ENCODE results near the gene DEDD.
"Not testable (repeated sequence)": the region's sequence is repeated elsewhere in the genome, so short reads cannot be mapped to it uniquely, and the experiment has no call there.

Gene DEDD

DNA sequence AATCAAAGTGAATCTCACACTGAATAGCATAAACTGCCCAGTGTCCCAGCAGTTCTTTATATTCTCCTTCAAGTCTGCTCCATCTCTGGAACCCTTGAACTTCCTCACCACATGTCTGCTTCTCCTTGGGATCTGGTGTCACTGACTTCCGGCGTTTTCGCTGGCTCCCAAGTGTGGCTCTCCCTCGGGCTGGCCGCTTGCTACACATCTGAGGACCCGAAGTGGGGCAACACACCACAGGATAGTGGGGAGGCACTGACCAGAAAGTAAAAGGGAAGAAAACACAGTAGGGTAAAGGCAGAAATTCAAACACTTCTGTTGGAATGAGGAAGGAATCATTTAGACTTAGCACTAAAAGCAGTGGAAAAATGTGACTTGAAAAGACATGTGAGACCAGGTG is 9.5 kb downstream of the DEDD start:
- no peak for DNase-seq (ENCODE audit: low read depth)

DNA sequence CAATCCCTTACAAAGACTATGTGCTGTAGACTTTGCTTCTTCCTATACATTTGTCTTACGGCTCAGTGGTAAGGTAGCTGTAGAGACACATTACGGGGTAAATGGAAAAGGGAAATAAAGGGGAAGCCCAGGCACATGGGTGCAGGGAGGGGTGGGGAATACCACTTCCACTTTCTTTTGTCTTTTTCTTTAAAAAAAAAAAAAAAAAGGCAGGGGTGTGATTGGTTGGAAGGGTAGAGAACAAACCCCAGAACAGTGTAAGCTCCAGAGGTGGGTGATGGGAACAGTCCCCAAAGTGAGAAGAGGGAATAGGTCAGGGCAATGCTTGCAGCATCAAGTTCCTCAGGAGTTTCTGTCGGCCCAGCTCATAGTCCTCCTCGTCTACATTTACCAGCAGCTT is 10.6 kb downstream of the DEDD start:
- DNase-seq (ENCODE audit: low read depth), result no peak

DNA sequence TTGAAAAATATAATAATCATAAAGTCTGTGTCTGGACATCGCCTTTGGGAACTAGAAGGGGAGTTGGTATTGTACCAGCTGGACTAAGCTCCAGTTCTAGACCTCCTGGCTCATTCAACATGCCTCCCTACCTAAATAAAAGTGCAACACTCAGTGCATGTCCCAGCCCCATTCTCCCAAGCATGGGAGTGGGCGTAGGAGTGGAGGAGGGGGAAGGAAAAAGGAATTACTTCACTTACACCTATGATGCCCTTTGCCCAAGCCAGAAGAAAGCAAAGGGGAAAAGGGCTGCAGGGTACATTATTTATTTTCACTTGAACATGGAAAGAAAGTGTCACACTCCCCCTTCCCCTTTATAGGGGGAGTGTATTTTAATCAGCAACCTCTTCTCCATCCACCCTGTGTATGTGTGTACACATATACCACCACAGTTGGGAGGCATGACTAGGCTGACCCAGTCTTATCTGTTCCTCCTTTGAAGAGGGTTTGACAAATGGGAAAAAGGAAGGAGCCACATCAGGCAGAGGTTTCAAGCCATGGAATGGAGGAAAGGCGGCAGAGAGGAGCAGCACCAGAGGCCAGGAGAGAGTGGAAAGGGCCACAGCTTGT is 11.3 kb downstream of the DEDD start:
- DNase-seq (ENCODE audit: low read depth), result no peak

GRCh38 chr1:161119092-161119903 is 13.2 kb downstream of the DEDD start:
- DNase-seq (ENCODE audit: low read depth), result no peak

DNA sequence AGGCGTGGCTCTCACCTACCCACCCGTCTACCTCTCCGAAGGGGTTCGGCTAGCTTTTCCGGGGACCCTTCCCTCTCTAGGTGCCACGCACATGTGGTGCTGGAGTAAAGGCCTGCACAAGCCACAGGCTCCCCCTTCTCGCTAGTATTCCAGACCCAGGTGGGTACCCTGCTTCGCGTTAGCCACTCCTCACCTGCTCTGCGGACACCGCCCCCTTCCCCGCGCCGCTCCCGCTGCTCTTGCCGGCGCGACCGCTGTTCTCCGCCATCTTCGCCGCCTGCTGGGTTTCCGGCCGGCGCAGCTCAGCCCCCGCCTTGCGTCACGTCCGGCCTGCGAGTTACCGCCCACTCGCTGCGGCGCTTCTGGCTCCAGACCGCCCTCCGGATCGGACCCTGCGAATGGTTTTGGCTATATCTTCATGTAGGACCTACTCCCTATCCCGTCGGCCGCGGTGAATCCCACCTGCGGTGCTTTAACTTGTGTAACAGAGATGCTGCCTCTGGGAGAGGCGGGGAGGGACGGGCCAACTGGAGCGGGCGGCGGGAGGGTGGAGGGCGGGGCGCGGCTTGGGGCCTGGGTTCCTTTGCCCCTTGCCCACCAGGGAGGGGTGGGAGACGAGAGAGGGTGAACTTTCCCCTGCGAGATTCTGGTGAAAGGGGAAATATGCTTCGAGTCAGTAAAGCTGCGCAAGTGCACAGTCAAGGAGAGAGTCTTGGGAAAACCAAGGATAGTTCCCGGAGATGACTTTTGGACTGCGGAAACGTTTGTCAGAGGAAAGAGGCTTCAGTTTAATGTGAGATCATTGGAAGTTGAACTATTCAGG is 14.5 kb downstream of the DEDD start, which contains the start of the genes NIT1 and PFDN2:
TSS of gene NIT1 (plus strand) at position 347 of the 823 bp plus-strand sequence. CDS start at position 419, 72 bp downstream.
TSS of gene PFDN2 (minus strand) at position 279 of the 823 bp plus-strand sequence. CDS start at position 268, 11 bp downstream.
- peak; percentile 81 for DNase-seq (ENCODE audit: low read depth)

GRCh38 chr1:161115961-161116360 is 16.5 kb downstream of the DEDD start:
- not testable (repeated sequence) for DNase-seq (ENCODE audit: low read depth)

GRCh38 chr1:161115132-161115711 is 17.2 kb downstream of the DEDD start:
- DNase-seq (ENCODE audit: low read depth), result no peak

DNA sequence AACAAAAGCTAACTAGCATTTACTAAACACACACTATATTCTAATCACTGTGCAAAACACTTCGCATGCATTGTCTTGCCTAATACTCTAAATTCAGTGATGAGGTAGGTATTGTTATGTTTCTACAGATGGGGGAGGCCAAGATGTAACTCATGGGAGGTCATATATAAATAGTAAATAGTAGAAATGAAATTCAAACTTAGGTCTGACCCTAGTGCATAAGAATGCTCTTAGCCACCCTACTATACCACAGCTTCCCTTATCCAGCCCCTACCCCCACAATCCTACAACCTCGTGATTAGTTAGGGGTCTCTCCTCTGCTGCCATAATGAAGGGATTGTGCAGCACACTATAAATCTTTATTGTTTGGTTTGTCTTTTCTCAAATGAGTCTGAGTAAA is 17.9 kb downstream of the DEDD start:
- DNase-seq (ENCODE audit: low read depth), result no peak

DNA sequence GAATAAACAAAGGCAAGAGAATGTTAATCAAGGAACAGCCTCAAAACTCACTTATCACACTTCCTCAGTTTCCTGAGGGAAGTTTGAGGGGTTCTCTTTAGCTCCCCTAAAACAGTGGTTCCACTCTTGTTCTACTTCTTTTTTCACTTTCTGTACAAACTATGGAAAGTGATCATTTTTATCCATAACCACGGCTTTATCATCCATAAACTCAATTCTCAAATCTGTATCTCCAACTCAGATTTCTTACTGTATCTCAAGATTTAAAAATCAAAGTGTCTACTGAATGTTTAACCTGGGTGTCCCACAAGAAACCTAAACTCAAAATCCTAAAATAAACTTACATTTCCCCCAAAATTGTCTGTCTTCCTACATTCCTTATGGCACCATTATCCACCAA is 18.6 kb downstream of the DEDD start:
- DNase-seq (ENCODE audit: low read depth), result no peak

GRCh38 chr1:161111527-161111926 is 20.9 kb downstream of the DEDD start:
- no peak for DNase-seq (ENCODE audit: low read depth)

- no peak for DNase-seq (ENCODE audit: low read depth)
These were observed 21.4 kb downstream of the DEDD start for GRCh38 chr1:161111117-161111516.

DNA sequence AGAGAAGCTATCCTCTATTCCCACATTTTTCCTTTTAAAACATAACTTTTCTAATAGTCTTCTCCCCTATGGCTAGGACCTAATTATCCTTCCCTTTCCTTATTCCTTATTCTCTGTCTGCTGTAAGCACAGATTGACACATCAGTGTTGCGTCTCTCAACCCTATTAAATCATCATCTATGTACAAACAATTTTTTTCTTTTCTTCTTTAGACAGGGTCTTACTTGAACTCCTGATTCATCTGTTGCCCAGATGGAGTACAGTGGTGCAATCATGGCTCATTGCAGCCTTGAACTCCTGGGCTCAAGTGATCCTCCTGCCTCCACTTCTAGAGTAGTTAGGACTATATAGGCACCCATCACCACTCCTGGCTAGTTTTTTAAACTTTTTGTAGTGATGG is 26.0 kb downstream of the DEDD start:
- DNase-seq (ENCODE audit: low read depth), result no peak

DNA sequence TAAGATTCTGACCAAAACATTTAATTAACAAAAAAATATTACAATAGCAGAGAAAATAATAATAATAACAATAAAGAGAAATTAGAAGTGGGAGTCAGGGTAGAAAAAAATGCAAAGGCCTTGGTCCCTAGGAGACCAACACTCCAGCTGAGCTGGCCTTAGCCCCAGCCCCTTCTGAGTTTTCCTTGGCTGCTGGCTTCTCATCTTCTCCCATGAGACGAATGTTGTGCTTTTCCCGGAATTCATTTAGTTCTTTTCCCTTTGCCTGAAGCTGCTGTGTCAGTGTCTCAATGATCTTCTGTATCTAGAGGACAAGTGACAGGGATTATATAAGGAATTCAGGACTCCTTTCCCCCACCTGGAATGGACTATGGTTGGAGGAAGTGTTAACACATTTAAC is 31.9 kb downstream of the DEDD start:
- DNase-seq (ENCODE audit: low read depth), result no peak

- no peak for DNase-seq (ENCODE audit: low read depth)
These were observed 33.2 kb downstream of the DEDD start for GRCh38 chr1:161099090-161099802.

GRCh38 chr1:161098210-161099068 is 34.0 kb downstream of the DEDD start, which contains the start of gene KLHDC9:
TSS of gene KLHDC9 (plus strand) at chr1:161098361. CDS start at chr1:161098536, 175 bp downstream.
- peak; percentile 50 for DNase-seq (ENCODE audit: low read depth)

DNA sequence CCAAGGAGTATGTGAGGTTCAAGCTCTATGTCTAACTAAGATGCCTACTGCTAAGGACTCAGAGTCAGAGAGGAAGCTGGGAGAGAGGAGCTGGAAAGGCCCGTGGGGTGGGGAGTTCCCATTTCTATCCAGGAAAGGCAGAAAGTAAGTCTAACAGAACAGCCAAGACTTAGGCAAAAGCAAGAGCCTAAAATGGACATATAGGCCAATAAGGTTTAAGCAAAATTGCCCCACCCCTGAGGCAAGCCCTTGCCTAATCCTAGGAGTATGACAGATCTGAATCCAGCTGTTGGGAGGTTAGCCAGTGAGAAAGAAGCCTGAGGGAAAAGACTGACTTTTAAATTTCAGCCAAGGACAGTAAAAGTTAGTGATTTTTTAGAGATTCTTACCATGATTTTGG is 35.9 kb downstream of the DEDD start:
- DNase-seq (ENCODE audit: low read depth), result no peak

- DNase-seq (ENCODE audit: low read depth), result no peak
These were observed 36.5 kb downstream of the DEDD start for GRCh38 chr1:161096015-161096414.

DNA sequence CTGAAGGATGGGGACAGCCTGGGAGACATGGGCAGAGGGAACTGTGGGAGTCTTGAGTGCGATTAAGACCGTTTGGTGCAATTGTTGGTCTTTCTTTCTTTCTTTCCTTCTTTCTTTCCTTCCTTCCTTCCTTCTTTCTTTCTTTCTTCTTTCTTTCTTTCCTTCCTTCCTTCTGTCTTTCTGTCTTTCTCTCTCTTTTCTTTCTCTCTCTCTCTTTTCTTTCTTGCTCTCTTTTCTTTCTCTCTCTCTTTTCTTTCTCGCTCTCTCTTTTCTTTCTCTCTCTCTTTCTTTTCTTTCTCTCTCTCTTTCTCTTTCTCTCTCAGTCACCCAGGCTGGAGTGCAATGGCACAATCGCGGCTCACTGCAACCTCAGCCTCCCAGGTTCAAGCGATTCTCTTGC is 37.2 kb downstream of the DEDD start:
- DNase-seq (ENCODE audit: low read depth), result no peak

DNA sequence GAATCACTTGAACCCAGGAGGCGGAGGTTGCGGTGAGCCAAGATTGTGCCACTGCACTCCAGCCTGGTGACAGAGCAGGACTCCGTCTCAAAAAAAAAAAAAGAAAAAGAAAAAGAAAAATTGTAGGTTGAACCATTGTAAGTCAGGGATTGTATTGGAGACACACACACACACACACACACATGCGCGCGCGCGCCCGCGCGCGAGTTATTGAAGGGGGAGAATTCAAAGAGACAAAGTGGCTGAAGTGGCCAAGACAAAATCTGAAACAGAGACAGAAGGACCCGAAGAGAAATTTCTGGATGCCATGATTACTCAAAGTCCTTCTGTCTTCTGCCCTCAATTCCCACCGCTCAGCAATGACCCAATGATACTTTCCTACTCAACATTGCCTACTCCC is 38.0 kb downstream of the DEDD start:
- no peak for DNase-seq (ENCODE audit: low read depth)

DNA sequence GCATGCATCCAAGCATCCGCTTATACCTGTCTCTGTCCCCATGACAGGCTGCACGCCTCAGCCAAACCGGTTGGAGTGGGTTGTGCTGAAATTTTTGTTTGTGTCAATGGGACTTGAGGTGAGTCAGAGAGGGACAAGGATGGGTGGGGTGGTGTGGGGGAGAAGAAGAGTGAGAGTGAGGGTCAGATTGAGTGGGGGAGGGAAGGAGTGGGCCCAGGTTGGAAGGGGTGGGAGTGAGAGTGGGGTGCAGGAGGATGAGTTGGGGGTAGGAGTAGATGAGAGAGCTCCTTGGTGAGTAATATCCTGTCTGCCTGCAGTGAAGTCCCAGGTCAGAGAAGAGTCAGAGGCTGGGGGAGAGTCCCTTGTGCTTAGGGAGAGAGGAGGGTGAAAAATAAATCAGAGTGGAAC is 39.8 kb downstream of the DEDD start:
- DNase-seq (ENCODE audit: low read depth), result peak; percentile 33

Measured in stimulated activated CD8-positive, alpha-beta memory T cell treated with anti-CD3 and anti-CD28 coated beads, Interleukin-12 subunit alpha, Interleukin-12 subunit beta, amount 100 ng/mL, for 4 hours (primary cell).